Stimulated activated CD4-positive, alpha-beta T cell treated with anti-CD3 and anti-CD28 coated beads, Interleukin-12 subunit alpha, Interleukin-12 subunit beta, amount 100 ng/mL, for 24 hours (primary cell): ENCODE results near the gene RBM28.

Experiments used
- DNase-seq, 2 experiments: peaks; one replicate each; pipeline ENCODE4 v3.0.0-alpha.2; 2020; ENCODE audit warnings: low read depth in 2 of 2

The RBM28 gene

DNA sequence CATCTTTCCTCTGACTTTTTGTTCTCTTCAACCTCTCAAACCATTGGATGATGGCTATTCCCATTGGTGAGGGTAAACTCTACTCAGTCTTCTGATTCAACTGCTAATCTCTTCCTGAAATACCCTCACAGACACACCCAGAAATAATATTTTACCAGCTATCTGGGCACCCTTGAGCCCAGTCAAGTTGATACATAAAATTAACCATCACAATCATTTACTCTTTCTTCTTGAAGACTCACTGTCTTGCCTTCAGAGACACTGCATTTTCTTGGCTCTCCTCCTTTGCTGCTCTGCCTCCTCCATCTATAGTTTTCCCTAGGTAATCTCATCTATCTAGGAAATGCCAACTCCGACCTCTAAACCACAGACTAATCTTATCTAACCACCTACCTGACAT lies 30.3 kb upstream of the RBM28 start:
- DNase-seq: no peak

DNA sequence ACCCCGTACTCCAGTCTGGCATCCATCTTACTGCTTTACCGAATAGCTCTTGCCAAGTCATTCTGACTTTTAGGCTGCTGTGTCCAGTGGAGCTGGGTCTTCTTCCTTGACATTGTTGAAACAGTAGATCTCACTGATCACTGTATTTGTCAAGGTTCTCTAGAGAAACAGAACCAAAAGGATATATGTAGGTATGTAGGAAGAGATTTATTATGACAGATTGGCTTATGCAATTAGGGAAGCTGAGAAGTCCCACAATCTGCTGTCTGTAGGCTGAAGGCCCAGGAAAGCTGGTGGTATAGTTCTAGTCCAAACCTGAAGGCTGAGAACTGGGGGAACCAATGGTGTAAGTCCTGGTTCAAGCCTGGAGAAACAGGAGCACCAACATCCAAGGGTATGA lies 29.9 kb upstream of the RBM28 start:
- no peak for DNase-seq

DNA sequence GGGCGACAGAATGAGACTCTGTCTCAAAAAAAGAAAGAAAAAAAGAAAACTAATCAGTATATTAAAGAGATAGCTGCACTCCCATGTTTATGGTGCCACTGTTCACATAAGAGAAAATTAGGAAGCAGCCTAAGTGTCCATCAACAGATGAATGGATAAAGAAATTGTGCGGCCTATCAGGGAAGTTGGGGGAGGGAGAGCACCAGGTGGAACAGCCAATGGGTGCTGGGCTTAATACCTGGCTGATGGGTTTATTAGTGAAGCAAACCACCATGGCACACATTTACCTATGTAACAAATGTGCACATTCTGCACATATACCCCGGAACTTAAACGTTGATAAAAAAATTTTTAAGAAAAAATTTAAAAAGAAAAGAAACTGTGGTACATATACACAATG lies 26.8 kb upstream of the RBM28 start:
- no peak for DNase-seq

DNA sequence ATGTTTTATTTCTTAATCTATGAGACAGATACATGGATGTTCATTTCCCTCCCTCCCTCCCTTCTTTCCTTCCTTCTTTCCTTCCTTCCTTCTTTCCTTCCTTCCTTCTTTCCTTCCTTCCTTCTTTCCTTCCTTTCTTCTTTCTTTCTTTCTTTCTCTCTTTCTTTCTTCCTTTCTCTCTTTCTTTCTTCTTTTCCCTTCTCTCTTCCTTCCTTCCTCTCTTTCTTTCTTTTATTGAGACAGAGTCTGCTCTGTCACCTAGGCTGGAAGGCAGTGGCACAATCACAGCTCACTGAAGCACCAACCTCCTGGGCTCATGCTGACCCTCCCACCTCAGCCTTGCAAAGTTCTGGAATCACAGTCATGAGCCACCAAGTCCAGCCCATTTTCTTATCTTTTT lies 23.3 kb upstream of the RBM28 start:
- DNase-seq: no peak

DNA sequence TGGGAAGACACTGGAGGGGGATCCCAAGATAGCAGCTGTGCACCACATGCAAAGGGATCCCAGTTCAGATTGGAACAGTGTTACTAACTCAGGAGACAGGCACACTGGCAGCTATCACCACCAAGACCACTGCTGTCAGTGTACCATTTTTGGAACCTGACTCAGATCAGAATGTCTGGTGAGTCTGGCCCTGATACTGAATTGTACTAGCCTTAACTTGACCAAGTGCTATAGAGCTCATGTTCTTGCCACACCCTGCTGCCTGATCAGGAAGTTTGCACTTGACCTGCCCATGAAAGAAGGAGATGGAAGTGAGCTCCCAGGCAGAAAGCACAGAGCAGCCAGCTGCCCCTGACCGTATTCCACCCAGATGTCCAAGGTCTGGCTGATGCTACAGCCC lies 22.6 kb upstream of the RBM28 start:
- DNase-seq: no peak

DNA sequence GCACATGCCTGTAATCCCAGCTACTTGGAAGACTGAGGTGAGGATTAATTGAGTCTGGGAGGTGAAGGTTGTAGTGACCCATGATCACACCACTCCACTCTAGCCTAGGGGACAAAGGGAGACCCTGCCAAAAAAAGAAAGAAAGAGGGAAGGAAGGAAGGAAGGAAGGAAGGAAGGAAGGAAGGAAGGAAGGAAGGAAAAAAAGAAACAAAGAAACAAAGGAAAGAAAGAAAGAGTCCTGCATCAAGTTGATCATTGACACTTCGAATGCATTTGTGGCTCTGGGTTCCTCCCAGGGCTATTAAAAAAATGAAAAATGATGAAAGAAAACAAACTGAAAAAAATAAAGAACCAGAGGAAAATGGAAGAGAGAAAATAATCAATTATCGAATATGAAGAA lies 21.7 kb upstream of the RBM28 start:
- DNase-seq: no peak

DNA sequence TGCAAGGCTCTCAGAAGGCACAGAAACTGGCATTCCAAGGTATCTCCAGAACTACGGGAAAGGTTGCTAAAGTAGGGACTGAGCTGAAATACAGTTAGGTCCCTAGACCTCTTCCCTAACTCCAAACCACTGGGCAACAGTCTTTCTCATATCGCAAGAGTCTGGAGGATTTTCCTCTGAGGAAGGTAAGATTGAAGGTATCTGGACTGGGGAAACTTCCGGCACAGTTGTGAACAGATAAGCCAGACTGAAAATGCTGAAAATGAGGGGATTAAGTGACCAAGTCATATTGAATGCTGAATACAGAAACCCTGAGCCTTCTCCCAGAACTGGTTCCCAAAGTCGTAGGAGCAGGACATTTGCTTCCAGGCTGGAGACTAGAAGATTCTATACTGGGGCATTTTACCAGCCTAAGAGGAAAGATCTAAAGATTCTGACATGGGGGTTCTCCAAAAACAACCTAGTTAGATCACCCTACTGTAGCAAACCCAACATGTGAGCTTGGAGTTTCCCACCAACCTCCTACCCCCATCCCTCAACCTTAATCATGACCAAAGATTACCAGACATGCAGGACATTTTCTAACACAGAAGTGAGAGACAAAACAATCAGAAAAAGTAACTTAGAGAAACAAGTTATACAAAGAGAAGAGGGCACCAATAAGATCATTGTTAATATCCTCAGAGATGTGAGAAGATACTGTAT lies 20.6 kb upstream of the RBM28 start:
- DNase-seq: no peak

DNA sequence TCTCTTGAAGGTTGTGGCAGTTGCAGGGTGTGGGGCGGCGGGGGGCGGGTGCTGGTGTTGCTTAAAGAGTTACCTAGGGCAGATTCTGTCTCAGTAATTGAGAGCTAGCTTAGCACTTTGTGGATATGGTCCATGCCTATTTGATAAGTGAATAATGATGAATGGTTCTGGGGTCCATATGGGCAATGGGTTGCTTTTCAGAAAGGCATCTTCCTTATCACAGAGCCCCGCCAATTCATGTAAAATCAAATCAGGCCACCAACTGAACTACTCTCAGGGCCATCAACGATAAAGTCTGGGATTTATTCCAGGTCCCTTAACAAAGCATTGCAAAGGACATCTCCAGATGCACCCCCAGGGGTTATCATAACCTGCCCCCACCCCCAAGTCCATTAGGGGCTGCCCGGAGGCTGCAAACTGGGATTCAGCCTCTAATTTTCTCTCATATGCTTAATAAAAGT lies 19.6 kb upstream of the RBM28 start:
- no peak for DNase-seq

DNA sequence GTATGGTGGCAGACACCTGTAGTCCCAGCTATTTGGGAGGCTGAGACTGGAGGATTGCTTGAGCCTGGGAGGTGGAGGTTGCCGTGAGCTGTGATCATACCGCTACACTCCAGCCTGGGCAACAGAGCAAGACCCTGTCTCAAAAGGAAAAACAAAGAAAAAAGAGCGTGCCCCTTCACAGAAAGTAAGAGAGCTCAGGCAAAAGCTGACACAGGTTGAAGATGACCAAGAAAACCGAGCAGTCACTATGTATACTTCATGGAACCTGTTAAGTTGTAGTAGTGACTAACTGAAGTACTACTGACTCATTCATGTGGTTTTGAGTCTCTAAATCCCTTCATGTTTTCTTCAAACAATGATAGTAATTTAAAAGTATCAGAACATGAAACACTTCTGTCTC lies 19.0 kb upstream of the RBM28 start:
- no peak for DNase-seq

DNA sequence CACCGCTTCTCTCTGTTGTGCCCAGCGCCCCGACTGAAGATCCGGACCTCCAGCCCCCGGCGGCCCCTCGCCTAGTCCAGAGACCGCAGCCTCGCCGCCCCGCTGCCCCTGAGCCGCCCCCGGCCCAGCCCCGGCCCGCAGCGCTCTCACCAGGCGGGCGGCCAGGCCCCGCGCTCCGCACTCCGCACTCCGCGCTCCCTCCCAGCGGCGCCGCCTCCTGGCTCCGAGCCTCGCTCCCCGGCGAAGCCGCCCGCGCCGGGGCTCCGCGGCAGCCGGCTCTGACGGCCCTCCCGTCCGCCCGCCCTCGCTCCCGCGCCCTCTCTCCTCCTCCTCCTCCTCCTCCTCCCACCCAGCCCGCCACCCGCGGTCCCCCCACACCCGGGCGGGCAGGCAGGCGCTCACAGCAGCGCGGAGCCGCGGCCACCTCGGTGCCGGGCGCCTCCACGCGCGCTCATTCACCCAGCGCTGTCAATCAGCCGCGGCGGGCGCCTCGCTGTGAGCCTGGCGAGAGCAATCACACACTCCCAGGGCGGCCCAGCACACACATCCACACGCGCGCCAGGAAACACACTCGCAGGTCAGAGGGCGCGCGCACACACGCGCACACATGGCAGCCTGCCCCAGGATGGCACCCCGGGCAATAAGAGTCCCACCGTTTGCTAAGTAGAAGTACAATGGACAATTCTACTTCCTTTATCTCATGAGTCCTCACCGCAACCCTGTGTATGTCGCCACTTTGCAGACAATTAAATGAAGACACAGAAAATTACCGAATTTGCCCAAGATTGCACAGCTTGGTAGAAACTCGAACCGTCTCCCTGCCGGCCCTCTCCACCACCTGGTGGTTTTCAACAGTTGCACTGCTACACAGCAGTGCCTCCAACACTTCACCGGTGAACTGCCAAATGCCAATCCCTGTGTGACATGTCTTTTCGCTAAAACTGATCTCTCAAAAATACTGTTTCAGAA lies 18.0 kb upstream of the RBM28 start, which contains the start of gene PRRT4:
Gene PRRT4 (minus strand): TSS at position 280 of the 969 bp plus-strand sequence.
- no peak for DNase-seq

DNA sequence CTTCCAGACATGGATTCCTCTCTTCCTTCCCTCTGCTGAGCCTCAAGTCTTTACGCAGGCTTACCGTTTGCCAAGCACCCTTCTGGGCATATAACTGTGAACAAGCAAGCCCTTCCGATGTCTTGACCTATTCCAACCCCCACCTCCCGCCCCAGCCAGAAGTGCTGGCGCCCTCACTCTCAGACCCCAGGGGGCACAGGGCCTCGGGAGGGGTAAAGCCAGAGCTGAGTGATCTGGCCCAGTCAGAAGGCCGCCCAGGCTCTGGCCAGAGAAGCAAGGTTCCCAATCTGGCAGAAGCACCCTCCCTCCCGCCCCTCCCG lies 16.6 kb upstream of the RBM28 start:
- no peak for DNase-seq

DNA sequence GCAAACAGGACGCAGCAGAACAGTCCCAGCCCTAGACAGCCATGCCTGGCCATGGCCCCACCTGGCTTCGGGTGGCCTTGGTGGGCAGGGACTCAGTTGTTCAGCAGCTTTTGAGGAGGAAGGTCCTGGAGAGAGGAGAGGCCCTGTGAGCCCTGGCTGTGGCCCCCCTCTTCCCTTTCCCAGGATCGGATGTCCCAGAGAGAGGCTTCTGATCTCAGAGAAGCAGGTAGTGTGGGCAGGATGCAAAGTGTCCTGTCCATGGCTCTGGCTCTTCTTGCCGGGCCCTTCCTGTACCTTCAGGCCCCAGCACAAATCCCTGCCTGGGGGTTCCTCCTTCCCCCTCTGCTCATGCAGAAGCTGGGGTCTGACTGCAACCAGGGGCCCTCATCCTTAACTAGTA lies 16.2 kb upstream of the RBM28 start:
- DNase-seq: no peak

DNA sequence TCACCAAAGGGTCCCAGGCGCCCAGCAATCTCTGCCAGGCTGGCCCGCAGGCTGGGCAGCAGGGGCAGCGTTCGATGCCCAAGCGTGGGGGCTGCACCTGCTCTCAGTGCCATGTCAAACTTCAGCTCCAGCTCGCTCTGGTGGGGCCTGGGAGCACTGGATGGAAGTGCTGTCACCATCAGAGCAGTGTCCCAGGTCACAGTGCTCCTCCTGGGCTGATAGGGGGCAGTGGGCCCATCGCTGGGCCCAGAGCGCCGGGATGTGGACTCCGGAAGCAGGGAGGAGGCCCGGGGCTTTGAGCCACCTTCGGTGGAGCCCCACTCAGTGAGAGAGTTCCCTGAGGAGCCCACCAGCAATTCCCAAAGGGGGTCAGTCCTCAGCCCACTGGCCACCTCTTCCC lies 15.6 kb upstream of the RBM28 start:
- DNase-seq: no peak

DNA sequence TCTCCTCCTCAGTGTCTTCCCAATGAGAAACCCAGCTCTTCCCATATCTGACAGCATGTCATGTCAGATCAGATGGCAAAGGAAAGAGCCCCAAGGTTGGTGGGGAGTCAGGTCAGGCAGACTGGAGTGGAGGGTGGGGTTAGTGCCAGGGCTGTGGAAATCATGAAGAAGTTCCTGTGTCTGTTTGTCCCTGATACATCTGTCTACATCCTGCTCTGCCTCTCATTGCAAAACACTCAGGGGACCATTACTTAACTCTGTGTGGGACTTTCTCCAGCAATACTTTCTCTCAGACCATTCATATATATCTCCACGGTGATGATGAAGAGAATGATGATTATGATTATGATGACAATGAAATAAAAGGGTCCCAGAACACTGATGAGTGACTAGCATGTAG lies 14.5 kb upstream of the RBM28 start:
- DNase-seq: no peak

DNA sequence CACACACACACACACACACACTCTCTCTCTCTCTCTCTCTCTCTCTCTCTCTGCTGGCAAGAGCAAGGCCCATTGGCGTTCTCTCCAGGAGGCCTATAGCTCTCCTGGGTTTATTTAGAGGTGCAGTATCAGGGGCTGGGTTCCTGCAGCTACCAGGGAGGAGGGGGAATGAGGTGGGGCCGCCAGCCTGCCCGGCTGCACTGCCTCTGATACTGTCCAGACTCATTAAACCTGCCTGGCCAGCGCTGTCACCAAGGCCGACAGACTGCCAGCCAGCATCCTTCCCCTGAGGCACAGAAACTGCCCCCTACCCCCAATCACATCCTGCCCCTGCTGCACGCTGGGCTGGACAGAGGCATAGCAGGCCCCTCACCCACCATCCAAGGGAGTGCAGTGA lies 13.5 kb upstream of the RBM28 start:
- no peak for DNase-seq

DNA sequence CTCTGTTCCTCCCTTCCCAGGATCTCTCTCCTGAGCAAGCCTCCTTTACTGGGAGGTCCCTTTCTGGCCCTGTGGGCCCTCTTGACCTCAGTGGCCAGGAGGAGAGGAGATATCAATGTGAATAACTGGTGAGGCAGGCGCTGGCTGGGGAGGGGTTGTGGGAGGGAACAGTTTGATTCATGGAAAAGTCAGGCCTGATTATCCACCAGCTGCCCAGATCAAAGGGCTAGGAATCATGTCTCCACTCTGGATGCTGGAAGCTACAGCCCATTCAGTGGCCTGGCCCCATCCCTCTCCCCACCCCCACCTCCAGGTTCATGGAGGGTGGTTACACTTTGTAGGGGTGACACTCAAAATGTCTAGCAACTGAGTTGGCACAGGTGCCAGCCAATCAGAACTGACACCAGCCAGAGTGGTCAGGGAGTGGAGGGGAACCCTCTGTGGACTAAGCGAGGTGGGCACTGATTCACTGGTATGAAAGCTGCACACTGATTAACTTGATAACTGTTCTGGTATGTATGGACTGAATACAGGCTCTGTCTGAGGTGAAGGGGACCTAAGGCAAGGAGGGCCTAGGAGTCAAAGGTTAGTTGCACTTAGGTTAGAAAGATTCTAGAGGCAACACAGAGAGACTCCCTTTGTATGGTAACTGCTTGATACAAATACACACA lies 13.0 kb upstream of the RBM28 start:
- no peak for DNase-seq

DNA sequence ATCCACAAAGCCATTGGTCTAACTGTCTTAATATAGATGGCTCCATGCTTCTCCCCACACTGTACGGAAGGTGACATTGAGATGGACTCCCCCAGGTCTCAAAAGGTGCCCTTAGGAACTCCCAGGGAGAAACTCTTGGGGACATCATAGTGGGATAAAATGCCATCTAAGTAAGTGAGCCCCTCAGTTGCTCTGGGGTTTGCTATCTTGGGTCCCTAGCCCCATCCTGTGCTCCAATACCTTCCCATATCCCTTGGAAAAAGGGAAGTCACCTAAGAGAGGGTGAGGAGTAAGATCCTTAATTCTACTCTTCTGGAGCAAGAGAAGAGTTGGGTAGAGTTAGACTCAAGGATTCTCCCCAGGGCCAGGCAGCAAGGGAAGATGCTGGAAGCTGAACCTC lies 9.9 kb upstream of the RBM28 start:
- DNase-seq: no peak

DNA sequence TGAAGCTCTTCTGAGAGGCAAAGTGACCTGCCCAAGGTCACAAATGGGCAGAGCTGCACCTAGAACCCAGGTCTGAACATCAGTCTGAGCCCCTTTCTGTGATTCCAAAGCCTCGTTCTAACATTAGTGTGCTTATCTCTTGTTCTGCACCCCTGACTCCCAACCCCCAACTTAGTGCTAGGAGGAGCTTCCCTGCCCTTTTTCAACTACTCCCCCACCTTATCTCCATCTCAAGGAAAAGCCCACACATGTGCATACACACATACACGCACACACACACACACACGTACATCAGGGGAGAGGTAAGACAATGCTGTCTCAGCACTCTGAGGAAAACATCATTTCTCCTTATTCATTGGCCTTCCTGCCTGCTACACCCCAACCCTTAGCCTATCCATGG lies 9.5 kb upstream of the RBM28 start:
- DNase-seq: no peak

DNA sequence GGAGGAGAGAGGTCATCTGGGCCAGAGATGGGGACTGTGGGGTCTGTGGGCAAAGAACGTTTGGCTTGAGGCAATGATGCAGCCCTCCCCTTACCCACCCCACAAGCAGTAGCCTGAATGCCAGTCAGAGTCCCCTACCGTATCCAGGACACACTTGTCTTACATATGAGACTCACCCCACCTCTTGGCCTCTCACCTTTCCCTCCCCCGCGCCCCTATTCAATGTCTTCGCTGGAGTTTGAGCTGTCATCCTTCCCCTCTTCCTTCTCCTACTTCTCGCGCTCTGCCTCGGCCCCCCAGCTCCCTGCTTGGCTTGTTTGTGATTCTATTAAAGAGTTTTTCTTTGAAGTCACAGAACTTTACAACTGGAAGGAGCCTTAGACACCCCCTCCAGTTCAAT lies 8.9 kb upstream of the RBM28 start:
- DNase-seq: no peak

DNA sequence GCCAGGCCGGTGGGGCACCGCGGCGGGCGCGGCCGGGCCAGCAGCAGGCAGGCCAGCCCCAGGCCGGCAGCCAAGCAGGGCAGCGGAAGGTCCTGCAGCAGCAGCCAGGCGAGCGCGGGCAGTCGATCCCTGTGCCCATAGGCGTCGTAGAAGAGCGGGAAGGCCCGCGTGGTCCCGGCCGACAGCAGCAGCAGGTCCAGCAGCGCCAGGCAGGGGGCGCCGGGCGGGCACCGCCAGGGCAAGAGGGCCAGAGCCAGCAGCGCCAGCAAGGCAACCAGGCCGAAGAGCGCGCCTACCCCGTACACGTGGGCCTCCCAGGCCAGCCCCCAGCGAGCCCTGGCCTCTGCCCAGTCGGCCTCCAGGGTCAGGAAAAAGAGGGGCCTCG lies 8.4 kb upstream of the RBM28 start:
- DNase-seq: no peak

DNA sequence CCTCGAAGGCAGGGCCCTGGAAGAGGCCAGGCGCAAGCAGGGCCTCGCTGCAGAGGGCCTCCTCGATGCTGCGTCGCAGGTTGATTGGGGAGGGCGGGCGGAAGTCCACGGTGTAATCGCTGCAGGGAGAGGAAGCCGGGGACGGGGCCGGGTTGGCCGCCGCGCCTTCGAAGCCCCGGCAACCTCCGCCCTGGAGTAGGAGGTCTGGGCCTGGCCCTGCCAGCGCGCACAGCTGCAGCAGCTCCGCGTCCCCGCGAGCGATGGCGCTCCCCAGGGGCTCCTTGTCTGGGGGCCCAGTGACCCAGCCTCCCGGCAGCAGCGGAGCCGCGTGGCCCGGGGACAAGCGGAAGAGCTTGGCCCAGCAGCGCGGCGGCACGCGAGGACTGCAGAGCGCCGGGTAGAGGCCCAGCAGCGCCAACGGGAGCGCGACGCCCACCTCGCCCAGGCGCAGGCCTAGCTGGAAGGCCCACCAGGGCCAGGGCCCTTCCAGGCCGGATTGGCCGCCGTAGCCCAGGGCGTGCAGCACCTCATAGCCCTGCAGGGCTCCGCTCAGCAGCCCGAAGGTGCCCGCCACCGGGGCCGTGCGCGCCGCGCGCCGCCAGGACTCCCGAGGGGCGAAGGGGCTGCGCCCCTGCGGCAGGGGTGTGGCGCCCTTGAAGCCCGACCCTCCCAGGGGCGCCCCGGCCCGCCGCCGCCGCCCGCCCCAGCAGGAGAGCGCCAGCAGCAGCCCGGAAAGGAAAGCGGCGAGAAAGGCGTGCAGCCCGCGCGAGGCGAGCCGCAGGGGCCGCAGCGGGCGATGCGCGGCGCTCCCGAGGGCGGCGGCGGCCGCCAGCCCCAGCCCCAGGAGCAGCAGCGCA lies 7.8 kb upstream of the RBM28 start:
- DNase-seq: no peak
